ENCODE data around the gene BDH1.
"Not testable (repeated sequence)": the region's sequence is repeated elsewhere in the genome, so short reads cannot be mapped to it uniquely, and the experiment has no call there.

BDH1 gene

GRCh38 chr3:197493049-197493448 lies 62.7 kb downstream of the BDH1 start:
- Mint-ChIP-seq H3K4me3 (no peak overlapping the region), H3K4me1 (ENCODE audit: low read depth) (no peaks in the 10 kb centered on the region), H3K36me3 (ENCODE audit: low read depth) (no peaks in the 10 kb centered on the region), H3K9me3 (no peaks in the 10 kb centered on the region), H3K27me3 (peaks cover 10% of the 10 kb centered on the region), H3K27ac (no peak overlapping the region)
- intact Hi-C loops (cut with micrococcal nuclease) = no loop called here

DNA sequence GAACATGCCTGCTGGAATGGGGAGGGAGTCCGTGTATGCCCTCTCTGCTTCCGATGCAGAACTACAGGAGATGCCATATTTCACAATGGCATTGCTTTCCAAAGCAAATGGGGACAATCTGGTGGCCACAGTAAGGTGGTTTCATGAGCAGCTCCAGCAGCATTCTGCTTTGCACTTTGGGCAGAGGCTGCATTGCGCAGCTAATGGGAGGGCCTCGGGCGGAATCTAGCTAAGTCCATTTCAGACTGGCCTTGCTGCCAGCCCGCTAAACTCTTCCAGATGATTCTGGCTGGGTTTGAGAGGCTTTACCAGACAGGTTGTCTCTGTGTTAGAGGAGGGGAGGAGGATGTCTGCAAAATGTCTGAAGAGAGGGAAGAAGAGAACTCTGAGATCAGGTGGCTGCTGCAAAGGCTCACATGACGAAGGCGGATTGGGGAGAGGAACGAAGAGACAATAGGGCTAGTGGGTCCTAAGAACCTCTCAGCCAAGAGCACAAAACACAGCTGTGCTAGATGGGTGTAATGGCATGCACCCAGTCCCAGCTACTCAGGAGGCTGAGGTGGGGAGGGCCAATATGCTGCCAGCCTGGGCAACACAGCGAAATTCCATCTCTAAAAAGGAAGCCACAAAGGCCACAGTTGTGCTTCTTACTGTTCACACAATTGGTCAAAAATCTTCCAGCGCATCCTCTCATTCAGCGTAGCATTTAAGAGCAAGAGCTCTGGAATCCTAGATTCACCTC lies 63.7 kb downstream of the BDH1 start:
- Mint-ChIP-seq H3K27ac (no peak overlapping the region), H3K9me3 (no peaks in the 10 kb centered on the region), H3K4me1 (ENCODE audit: low read depth) (no peaks in the 10 kb centered on the region), H3K27me3 (peaks cover 11% of the 10 kb centered on the region), H3K36me3 (ENCODE audit: low read depth) (no peaks in the 10 kb centered on the region), H3K4me3 (no peak overlapping the region)
- intact Hi-C loops (cut with micrococcal nuclease) = no loop called here

GRCh38 chr3:197491478-197491877 lies 64.3 kb downstream of the BDH1 start:
- H3K4me1 Mint-ChIP-seq (ENCODE audit: low read depth) = no peaks in the 10 kb centered on the region
- intact Hi-C loops (cut with micrococcal nuclease) = no loop called here

GRCh38 chr3:197490098-197491058 lies 65.4 kb downstream of the BDH1 start:
- Mint-ChIP-seq H3K27me3 (peaks cover 11% of the 10 kb centered on the region), H3K27ac (no peak overlapping the region), H3K36me3 (ENCODE audit: low read depth) (no peaks in the 10 kb centered on the region), H3K9me3 (no peaks in the 10 kb centered on the region), H3K4me3 (no peak overlapping the region), H3K4me1 (ENCODE audit: low read depth) (no peaks in the 10 kb centered on the region)
- intact Hi-C loops (cut with micrococcal nuclease) = no loop called here

More at GRCh38 chr3:197491478-197491877, 64.3 kb downstream of the BDH1 start:
- peaks cover 11% of the 10 kb centered on the region for H3K27me3 Mint-ChIP-seq
- no peaks in the 10 kb centered on the region for H3K36me3 Mint-ChIP-seq (ENCODE audit: low read depth)
- no peak overlapping the region for H3K27ac Mint-ChIP-seq
- H3K4me3 Mint-ChIP-seq = no peak overlapping the region
- H3K9me3 Mint-ChIP-seq = no peaks in the 10 kb centered on the region

DNA sequence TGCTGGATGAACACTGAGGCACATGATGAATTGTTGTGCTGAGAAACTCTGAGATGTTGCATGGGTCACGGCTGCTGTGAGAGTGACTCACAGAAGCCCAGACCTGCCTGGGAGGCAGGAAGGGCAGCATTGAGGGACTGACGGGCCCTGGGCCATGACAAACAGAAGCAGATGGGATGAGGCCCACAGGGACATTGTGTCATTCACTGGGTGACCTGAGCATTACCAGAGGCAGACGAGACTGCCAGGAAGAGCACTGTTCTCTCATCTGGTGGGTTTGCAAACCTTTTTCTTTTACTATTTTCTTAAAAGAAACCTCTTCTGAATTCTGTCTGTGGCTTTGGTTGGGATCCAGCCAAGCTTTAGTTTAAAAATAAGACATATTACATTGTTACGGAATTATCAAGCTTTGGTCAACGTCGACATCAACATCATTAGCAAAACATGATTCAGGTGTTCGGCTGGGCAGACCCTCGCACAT lies 67.8 kb downstream of the BDH1 start:
- Mint-ChIP-seq H3K36me3 (ENCODE audit: low read depth) (no peaks in the 10 kb centered on the region), H3K4me1 (ENCODE audit: low read depth) (no peaks in the 10 kb centered on the region), H3K27me3 (peaks cover 11% of the 10 kb centered on the region), H3K4me3 (no peak overlapping the region), H3K27ac (no peak overlapping the region), H3K9me3 (no peaks in the 10 kb centered on the region)
- intact Hi-C loops (cut with micrococcal nuclease) = no loop called here

DNA sequence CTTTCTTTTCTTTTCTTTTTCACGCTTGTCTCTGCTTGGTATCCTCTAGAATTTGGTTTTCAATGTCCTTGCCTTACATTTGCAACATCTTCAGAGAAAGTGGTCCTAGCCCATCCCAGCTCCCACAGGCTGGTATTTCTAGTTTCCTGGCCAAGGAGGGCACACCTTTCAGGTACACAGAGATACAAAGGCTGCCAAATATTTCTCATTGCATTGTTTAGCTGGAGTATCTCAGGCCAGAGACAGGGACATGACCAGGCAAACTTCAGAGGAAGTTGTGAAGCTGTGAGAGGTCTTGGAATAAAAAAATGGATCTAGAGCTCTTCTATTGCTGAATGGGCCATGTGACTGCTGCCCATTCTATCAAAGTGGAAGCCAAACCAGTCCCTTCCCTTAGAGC lies 68.9 kb downstream of the BDH1 start:
- Mint-ChIP-seq H3K36me3 (ENCODE audit: low read depth) (no peaks in the 10 kb centered on the region), H3K27me3 (peaks cover 9% of the 10 kb centered on the region), H3K27ac (no peak overlapping the region), H3K9me3 (no peaks in the 10 kb centered on the region), H3K4me3 (no peak overlapping the region), H3K4me1 (ENCODE audit: low read depth) (no peaks in the 10 kb centered on the region)
- intact Hi-C loops (cut with micrococcal nuclease) = no loop called here

DNA sequence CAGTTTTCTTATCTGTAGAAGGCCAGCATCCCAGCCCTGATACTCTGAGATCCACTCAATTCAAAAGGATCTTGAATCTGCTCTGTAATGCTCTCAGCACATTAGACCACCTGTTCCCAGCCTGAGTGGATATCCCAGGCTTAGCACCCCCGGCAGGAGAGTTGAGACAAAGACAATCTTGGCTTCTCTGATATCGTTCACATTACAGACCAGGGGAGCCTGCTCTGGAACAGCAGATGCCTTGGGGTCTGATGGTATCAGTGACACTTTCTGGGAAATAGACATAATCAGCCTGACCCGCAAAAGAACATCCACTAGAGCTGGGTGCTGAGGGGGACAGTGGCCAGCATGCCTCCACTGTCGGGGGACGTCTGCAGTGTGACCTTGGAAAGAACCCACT lies 70.6 kb downstream of the BDH1 start:
- intact Hi-C loops (cut with micrococcal nuclease) = no loop called here
- H3K27ac Mint-ChIP-seq = no peak overlapping the region
- H3K36me3 Mint-ChIP-seq (ENCODE audit: low read depth) = no peaks in the 10 kb centered on the region

DNA sequence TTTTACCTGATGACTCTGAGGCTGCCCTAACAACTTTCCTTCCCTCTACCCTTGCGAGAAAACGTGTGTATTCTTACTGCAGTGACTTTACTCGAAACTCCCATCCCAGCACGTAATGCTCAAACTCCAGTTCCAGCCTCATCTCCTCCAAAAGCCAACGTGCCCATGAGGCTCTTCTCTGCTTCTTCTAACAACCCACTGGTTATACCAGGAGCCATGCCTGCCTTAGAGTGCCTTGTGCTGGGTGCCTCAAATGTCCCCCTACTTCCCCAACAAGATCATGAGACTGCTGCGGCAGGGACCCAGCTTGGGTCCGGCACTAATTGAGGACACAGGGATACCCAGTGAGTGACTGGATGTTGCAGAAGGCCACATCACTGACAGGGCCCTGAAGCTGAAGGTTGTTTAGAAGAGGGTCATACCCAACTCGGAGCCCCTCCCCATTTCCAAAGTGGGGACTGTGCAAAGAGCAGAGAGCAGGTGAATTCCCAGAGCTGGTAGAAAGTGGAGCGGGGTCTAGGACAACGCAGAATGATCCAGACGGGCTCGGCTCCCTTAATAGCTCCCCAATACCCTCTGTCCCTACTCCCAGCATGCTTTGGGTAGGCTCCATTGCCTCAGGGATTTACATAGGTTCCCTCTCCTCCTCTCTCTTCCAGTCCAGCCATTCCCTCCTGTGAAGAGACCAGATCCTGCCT lies 71.4 kb downstream of the BDH1 start:
- intact Hi-C loops (cut with micrococcal nuclease) = no loop called here
- no peaks in the 10 kb centered on the region for H3K4me1 Mint-ChIP-seq (ENCODE audit: low read depth)
- H3K27me3 Mint-ChIP-seq = peaks cover 14% of the 10 kb centered on the region
- H3K4me3 Mint-ChIP-seq = no peak overlapping the region
- no peaks in the 10 kb centered on the region for H3K36me3 Mint-ChIP-seq (ENCODE audit: low read depth)
- H3K27ac Mint-ChIP-seq = no peak overlapping the region
- no peaks in the 10 kb centered on the region for H3K9me3 Mint-ChIP-seq

More for the DNA sequence above, 70.6 kb downstream of the BDH1 start:
- no peaks in the 10 kb centered on the region for H3K9me3 Mint-ChIP-seq
- peaks cover 11% of the 10 kb centered on the region for H3K27me3 Mint-ChIP-seq
- no peak overlapping the region for H3K4me3 Mint-ChIP-seq
- H3K4me1 Mint-ChIP-seq (ENCODE audit: low read depth) = no peaks in the 10 kb centered on the region

GRCh38 chr3:197482001-197482400 lies 73.8 kb downstream of the BDH1 start:
- H3K9me3 Mint-ChIP-seq = no peaks in the 10 kb centered on the region
- peaks cover 13% of the 10 kb centered on the region for H3K27me3 Mint-ChIP-seq
- no peaks in the 10 kb centered on the region for H3K4me1 Mint-ChIP-seq (ENCODE audit: low read depth)
- H3K36me3 Mint-ChIP-seq (ENCODE audit: low read depth) = no peaks in the 10 kb centered on the region
- intact Hi-C loops (cut with micrococcal nuclease) = no loop called here
- H3K27ac Mint-ChIP-seq = no peak overlapping the region
- H3K4me3 Mint-ChIP-seq = no peak overlapping the region

DNA sequence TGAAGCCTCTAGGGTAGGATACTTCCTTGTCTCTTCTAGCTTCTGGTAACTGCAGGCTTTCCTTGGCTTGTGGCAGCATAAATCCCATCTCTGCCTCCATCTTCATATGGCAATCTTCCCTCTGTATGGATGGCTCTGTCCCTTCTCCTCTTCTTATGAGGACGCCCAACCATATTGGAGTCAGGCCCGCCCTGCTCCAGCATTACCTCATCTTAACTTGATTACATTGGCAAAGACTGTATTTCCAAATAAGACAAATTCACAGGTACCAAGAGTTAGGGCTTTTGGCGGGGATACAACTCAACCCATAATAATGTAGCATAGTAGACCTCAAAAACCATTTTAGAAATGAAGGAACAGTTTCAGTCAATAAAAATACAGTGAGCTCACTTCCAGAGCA lies 75.4 kb downstream of the BDH1 start:
- no peak overlapping the region for H3K4me3 Mint-ChIP-seq
- no peak overlapping the region for H3K27ac Mint-ChIP-seq
- intact Hi-C loops (cut with micrococcal nuclease) = no loop called here
- H3K9me3 Mint-ChIP-seq = no peaks in the 10 kb centered on the region
- H3K36me3 Mint-ChIP-seq (ENCODE audit: low read depth) = no peaks in the 10 kb centered on the region
- H3K27me3 Mint-ChIP-seq = peaks cover 21% of the 10 kb centered on the region
- H3K4me1 Mint-ChIP-seq (ENCODE audit: low read depth) = no peaks in the 10 kb centered on the region

DNA sequence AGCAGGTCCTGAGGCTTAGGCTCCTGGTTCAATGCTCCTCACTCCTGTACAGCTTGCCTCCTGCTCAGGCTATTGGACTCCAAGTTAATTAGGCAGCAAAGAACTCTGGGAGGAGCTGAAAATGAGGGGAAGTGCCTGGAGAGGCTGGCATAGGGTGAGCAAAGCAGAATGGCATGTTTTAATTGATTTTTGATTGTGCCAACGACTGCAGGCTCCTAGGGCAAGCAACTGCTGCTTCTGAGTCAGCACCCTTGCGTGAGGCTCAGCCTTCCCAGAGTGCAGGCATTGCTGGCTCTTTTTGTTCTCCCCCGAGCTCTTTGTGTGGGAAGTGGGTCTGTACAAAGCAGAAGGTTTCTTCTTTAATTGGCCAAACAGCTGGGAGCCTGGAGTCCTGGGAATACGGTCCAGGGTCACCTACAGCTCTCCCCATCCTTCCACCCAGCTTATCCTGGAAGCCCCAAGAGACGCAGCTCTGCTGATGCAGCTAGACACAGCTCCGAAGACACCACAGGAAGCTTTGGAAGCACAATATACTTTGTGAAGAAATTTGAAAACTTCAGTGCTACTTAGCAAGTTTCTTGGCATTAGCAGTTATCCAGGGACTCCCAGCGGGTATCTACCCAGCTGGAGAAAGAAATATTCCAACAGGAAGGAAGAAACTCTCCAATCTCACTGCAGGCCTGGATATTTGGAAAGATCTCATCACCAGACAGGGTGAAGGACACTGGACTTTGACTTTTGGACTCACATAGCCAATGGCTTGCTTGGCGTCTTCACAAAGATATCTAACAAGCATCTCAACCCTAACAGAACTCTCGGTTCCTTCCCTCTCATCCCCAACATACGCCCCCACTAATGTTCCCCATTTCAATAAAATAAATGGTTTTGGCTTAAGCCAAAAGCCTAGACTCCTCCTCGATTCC lies 76.8 kb downstream of the BDH1 start:
- no peaks in the 10 kb centered on the region for H3K4me1 Mint-ChIP-seq (ENCODE audit: low read depth)
- H3K9me3 Mint-ChIP-seq = no peaks in the 10 kb centered on the region
- no peak overlapping the region for H3K4me3 Mint-ChIP-seq
- H3K27ac Mint-ChIP-seq = no peak overlapping the region
- H3K27me3 Mint-ChIP-seq = peaks cover 24% of the 10 kb centered on the region
- intact Hi-C loops (cut with micrococcal nuclease) = no loop called here
- no peaks in the 10 kb centered on the region for H3K36me3 Mint-ChIP-seq (ENCODE audit: low read depth)

DNA sequence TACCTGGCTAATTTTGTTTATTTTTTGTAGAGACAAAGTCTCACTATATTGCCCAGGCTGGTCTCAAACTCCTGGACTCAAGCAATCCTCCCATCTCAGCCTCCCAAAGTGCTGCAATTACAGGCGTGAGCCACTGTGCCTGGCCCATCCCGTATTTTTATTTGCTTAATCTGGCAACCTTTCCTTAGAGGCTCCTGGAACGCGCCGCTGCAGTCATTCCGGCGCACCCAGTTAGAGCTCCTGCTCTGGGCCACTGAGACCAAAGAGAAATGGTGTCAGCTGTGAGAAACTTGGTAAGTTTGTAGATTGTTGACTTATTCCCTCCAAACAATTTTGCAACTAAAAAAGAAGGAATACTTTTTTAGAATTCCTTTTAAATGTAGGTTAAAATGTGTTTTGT lies 78.0 kb downstream of the BDH1 start:
- H3K4me3 Mint-ChIP-seq; intact Hi-C loops (cut with micrococcal nuclease); H3K4me1 Mint-ChIP-seq (ENCODE audit: low read depth); H3K36me3 Mint-ChIP-seq (ENCODE audit: low read depth); H3K9me3 Mint-ChIP-seq; H3K27ac Mint-ChIP-seq: not testable (repeated sequence)
- peaks cover 25% of the 10 kb centered on the region for H3K27me3 Mint-ChIP-seq

- Mint-ChIP-seq H3K27me3 (peaks cover 23% of the 10 kb centered on the region), H3K27ac (no peak overlapping the region), H3K36me3 (ENCODE audit: low read depth) (no peaks in the 10 kb centered on the region), H3K9me3 (no peaks in the 10 kb centered on the region), H3K4me1 (ENCODE audit: low read depth) (no peaks in the 10 kb centered on the region), H3K4me3 (no peak overlapping the region)
- intact Hi-C loops (cut with micrococcal nuclease) = no loop called here
These were observed 79.7 kb downstream of the BDH1 start for GRCh38 chr3:197475997-197476525.

Data from dendritic cell treated with granulocyte-macrophage colony-stimulating factor and Interleukin-4, amounts not matched to agents 40 ng/mL and 50 ng/mL, for 4 days (primary cell).